Stomach (tissue), 9 donors: ENCODE results near the gene ARID1B. TPM values are rescaled to one million over a fixed set of nuclear protein-coding genes. Genes with fewer than 3 reads are reported as not detected.

Source experiments
- DNase-seq, 2 donors: peaks; one replicate each; pipeline versions ENCODE4 v3.0.0 to v3.0.0-alpha.2; 2013 to 2019
- H3K27ac ChIP-seq, 5 donors: fragments of 200-600 bp in 4 of 5; sonication (generic) in 4 of 5; one replicate each; pipeline ENCODE4 v1.5.1; 2013 to 2019; ENCODE audit warnings: mild to moderate bottlenecking in 1 of 5, moderate library complexity in 1 of 5
- H3K27me3 ChIP-seq, 3 donors: fragments of 200-600 bp; sonication (generic); one replicate each; pipeline ENCODE4 v1.5.1; 2017 to 2019; ENCODE audit warnings: mixed run types in 1 of 3
- H3K36me3 ChIP-seq, 4 donors: fragments of 200-600 bp; sonication (generic); 1 replicate in 3 of 4; 2 replicates in 1 of 4; pipeline ENCODE4 v1.5.1; 2016 to 2019
- H3K4me1 ChIP-seq, 4 donors: fragments of 200-600 bp; sonication (generic); one replicate each; pipeline ENCODE4 v1.5.1; 2016 to 2019
- H3K4me3 ChIP-seq, 4 donors: fragments of 200-600 bp; sonication (generic) in 3 of 4; one replicate each; pipeline ENCODE4 v1.5.1; 2016 to 2019; ENCODE audit warnings: mild to moderate bottlenecking in 1 of 4
- H3K9me3 ChIP-seq, 4 donors: fragments of 200-600 bp; sonication (generic); one replicate each; pipeline ENCODE4 v1.5.1; 2016 to 2019
- CTCF ChIP-seq, 7 experiments: fragments of 450-650 bp in 4 of 7; fragments of 200-600 bp in 3 of 7; sonication (generic) in 3 of 7; IDR thresholded peaks; one replicate each; pipeline ENCODE4 v1.5.1; 2016 to 2019; ENCODE audit warnings: antibody characterized with exemption in 7 of 7, control low read depth in 2 of 7, mild to moderate bottlenecking in 1 of 7
- EP300 ChIP-seq: sonication (generic); formaldehyde crosslinking; IDR thresholded peaks from one replicate; pipeline ENCODE4 v1.6.1; 2017; ENCODE audit warnings: antibody characterized with exemption
- POLR2A ChIP-seq, 4 donors: fragments of 450-650 bp; IDR thresholded peaks; one replicate each; pipeline ENCODE4 v1.6.1; 2016; ENCODE audit warnings: antibody characterized with exemption in 4 of 4, control low read depth in 2 of 4, mild to moderate bottlenecking in 1 of 4, moderate library complexity in 1 of 4
- POLR2AphosphoS5 ChIP-seq, 3 donors: sonication (generic); formaldehyde crosslinking; IDR thresholded peaks; one replicate each; pipeline ENCODE4 v1.6.1; 2016; ENCODE audit warnings: antibody characterized with exemption in 3 of 3
- whole genome bisulfite sequencing, 5 donors: extraction: QIAGEN DNeasy Blood & Tissue Kit in 3 of 5; methylation state at CpG; one replicate each; pipeline versions ENCODE4 v1.1.5 to v1.1.7; 2013 to 2018; 5-methylcytosine and 5-hydroxymethylcytosine counted together
- intact Hi-C: fragments of 100-400 bp; cut with DNase I; formaldehyde crosslinking; loops from one replicate; pipeline ENCODE4 v1.15.1; 2023; ENCODE audit warnings: low total_unique reads
- polyA plus RNA-seq, 3 donors: library from polyadenylated mRNA; stranded (reverse); fragments of 200-250 nt; gene quantifications; one replicate each; pipeline ENCODE4 v1.2.3, GENCODE V29; 2013
- total RNA-seq, 5 donors: library from RNA; depleted of rRNA; stranded (reverse); fragments of >200 nt; gene quantifications; one replicate each; pipeline versions ENCODE4 v1.1.0 to v1.2.3, GENCODE V29; 2014 to 2016
- donor health status: healthy with polysubstance abuse.
- donor health status: Bipolar disorder and iron deficiency.
- donor health status: healthy.

Gene ARID1B
- total and polyA plus RNA-seq, 8 donors = 8.8 to 183 (median 48.3) TPM

GRCh38 chr6:156963712-156964700, 186.8 kb downstream of the ARID1B start:
- no peak for TF ChIP-seq POLR2A (IDR thresholded peaks at IDR 0.05)
- no peak for TF ChIP-seq CTCF (IDR thresholded peaks at IDR 0.05)
- no peak for TF ChIP-seq POLR2AphosphoS5 (IDR thresholded peaks at IDR 0.05)
- no peak for TF ChIP-seq EP300
- peaks cover 6 to 38% (median 18%) of the 10 kb centered on the region in 4 donors for H3K4me1 ChIP-seq
- no peaks in the 10 kb centered on the region for H3K27me3 ChIP-seq
- H3K4me3 ChIP-seq = peak overlapping the region in 3 of 4 donors; percentile 4 to 25 (median 16)
- H3K27ac ChIP-seq = peak overlapping the region in 4 of 5 donors; percentile 1 to 72 (median 39)
- intact Hi-C loops = no loop called here
- peak in 1 of 2 donors; percentile 65 for DNase-seq
- H3K36me3 ChIP-seq = no peaks in the 10 kb centered on the region
- WGBS, 5 donors = 46 to 64% (median 47%) methylated on average over 10 of the region's 10 CpGs
- H3K9me3 ChIP-seq = no peaks in the 10 kb centered on the region

- Histone ChIP-seq H3K27me3 (no peaks in the 10 kb centered on the region), H3K36me3 (no peaks in the 10 kb centered on the region), H3K27ac (no peak overlapping the region), H3K9me3 (no peaks in the 10 kb centered on the region), H3K4me3 (no peak overlapping the region), H3K4me1 (peaks cover 6 to 59% (median 31%) of the 10 kb centered on the region in 4 donors)
- TF ChIP-seq POLR2A (IDR thresholded peaks at IDR 0.05) (no peak), EP300 (no peak), POLR2AphosphoS5 (IDR thresholded peaks at IDR 0.05) (no peak), CTCF (IDR thresholded peaks at IDR 0.05) (no peak)
- 89 to 96% (median 96%) methylated on average over 4 of the region's 4 CpGs for WGBS, 5 donors
- no peak for DNase-seq
- intact Hi-C loops = no loop called here
Observed at GRCh38 chr6:156967852-156968251, 190.7 kb downstream of the ARID1B start.

GRCh38 chr6:156969233-156969632, 192.1 kb downstream of the ARID1B start:
- no peak overlapping the region for H3K27ac ChIP-seq
- no peak for TF ChIP-seq EP300
- TF ChIP-seq POLR2A (IDR thresholded peaks at IDR 0.05) = no peak
- TF ChIP-seq CTCF (IDR thresholded peaks at IDR 0.05) = no peak
- TF ChIP-seq POLR2AphosphoS5 (IDR thresholded peaks at IDR 0.05) = no peak
- H3K4me3 ChIP-seq = no peak overlapping the region
- 84 to 97% (median 90%) methylated on average over 5 of the region's 5 CpGs for WGBS, 5 donors
- intact Hi-C loops = no loop called here
- no peaks in the 10 kb centered on the region for H3K27me3 ChIP-seq
- H3K4me1 ChIP-seq = peaks cover 1 to 59% (median 28%) of the 10 kb centered on the region in 4 donors
- no peak for DNase-seq
- H3K9me3 ChIP-seq = no peaks in the 10 kb centered on the region
- no peaks in the 10 kb centered on the region for H3K36me3 ChIP-seq

- Histone ChIP-seq H3K4me1 (peaks cover 0 to 57% (median 25%) of the 10 kb centered on the region in 4 donors), H3K9me3 (no peaks in the 10 kb centered on the region), H3K36me3 (no peaks in the 10 kb centered on the region), H3K4me3 (no peak overlapping the region), H3K27ac (no peak overlapping the region), H3K27me3 (no peaks in the 10 kb centered on the region)
- TF ChIP-seq EP300 = no peak
- no peak for TF ChIP-seq POLR2AphosphoS5 (IDR thresholded peaks at IDR 0.05)
- TF ChIP-seq CTCF (IDR thresholded peaks at IDR 0.05) = no peak
- TF ChIP-seq POLR2A (IDR thresholded peaks at IDR 0.05) = no peak
- intact Hi-C loops = no loop called here
- DNase-seq = no peak
- WGBS, 5 donors = 85 to 95% (median 91%) methylated on average over 2 of the region's 2 CpGs
Observed at GRCh38 chr6:156970595-156971112, 193.5 kb downstream of the ARID1B start.
